C1 segment of cervical spinal cord (tissue), 14 donors: Measurements from ENCODE around the gene ZCCHC2.
A peak's percentile ranks its signal among the peaks of the same experiment; 100 is the strongest.

Experiments used
- DNase-seq, 14 donors: peaks; one replicate each; lab custom pipeline; 2025; lab: John Stamatoyannopoulos, UW

The ZCCHC2 gene

DNA sequence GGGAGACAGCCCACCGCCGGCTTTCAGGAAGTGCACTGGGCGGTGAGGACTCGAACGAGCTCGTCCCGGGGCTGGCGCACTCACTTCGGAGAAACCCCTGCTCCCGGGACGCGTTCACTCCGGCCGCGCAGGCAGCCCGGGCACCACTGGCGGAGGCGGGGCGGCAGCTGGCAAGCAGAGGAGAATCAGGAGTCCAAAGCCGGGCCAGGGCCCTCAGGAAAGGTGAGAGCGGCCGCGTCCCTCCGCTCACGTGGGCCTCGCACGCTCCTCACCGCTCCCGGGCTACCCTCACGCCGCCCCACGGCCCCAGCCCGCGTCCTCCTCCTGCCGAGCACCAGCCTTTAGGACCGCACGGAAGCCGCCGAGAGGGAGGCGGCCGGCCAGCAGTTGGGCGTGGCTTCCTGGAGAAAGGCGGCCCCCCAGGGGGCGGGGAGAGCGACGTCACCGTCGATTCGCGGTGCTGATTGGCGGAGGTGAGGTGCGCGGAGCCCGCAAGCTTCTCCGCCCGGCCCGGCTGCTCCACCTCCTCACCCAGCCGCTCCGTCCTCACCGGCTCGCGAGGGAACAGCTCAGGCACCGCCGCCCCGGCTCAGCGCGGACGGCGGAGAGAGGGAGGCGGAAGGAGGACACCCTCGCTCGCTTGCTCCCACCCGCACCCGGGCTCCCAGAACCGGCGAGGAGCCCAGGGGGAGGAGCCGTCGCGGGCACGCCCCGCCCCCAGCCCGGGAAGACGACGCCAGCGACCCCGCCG is at the start of gene ZCCHC2:
ZCCHC2 (plus strand) TSS at position 522 of the 751 bp plus-strand sequence. CDS start 400 bp downstream, outside the sequence.
- peak; percentile 88 to 99 (median 98) for DNase-seq

DNA sequence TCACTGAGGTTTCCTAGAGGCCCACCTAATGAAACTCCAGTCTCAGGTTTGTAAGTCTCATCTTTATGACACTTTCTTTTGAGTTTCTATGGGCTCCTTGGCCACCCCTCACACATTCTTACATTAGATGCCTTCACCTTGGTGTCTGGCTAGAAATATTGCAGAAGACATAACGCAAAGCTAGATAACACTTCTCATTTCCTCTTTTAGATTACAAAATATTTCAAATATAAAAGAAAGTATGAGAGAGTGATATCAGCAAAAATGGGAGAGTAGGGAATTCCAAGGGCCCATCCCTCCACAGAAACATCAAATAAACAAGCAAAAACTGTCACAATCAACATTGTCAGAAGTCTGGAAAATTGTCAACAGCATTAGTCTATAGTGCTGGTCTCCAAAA is 43.3 kb upstream of the ZCCHC2 start:
- DNase-seq = no peak

DNA sequence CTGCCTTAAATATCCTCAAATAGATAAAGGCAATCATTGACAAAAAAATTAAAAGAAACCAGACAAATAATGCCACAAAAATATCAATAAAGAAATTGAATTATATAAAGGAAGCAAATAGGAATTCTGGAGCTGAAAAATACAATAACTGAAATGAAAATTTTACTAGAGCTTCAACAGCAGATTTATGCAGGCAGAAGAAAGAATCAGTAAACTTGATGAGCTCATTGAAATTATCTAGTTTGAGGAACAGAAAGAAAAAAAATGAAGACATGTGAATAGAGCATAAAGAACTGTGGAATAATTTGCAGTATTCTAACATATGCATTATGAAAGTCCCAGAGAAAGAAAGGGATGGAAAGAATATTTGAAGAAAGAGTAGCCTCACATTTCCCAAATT is 41.9 kb upstream of the ZCCHC2 start:
- no peak for DNase-seq

DNA sequence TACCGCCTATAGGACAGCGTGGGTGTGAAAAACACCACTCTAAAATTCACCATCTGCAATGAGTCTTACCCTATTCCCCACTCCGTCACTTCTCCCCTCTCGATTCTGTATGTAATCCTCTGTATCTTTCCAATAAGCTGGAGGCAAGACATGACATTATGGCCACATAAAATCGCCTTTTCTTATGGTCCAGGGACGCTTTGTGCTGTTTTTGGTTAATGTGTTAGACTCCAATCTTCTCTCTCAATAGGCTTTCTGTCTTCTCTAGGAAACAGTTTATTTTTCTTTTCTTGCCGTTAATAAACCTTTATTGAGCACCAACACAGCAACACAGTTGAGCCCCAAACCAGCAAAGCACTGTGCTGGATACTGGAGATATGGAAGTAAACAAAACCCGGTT is 37.9 kb upstream of the ZCCHC2 start:
- DNase-seq = no peak

DNA sequence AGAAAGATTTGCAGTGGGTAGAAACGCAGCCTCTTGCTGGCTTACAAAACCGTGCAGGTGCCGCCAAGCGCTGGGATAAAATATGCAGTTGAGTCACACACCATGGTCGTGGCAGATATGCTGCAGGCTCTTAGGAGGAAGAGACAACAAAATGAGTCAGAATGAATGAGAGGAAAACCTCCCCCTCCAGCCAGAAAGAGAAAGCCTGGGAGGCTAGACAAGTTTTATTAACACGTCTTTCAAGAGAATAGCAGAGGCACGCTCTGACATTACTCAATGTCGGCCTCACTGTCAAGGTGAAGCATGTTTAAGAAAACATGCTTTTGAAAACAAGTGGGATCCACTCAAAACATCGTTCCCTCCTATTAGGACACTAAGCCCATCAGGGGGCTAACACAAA is 37.1 kb upstream of the ZCCHC2 start:
- no peak for DNase-seq

DNA sequence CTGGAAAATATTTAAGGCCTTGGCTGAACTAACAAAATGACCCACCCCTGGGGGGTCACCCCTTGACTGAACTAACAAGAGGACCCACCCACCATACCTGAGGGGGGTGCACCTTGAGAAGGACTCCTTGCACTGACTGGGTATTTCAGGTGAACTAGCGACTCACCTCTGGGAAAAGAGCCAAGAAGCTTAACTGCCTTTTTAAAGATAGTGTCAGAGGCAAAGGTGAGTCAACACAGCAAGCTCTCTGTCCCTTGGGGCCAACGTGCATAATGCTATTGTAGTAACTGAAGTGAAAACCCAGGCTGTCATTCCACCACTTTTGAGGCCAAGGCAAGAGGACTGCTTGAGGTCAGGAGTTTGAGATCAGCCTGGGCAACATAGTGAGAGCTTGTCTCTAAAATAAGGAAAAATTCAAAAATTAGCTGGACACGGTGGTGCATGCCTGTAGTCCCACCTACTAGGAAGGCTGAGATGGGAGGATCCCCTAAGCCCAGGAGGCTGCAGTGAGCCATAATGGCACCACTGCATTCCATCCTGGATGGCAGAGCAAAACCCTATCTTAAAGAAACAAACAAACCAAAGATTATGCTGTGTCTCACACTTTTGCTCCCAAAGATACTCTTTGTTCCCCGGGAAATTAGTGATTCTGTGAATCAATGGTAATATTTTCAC is 36.4 kb upstream of the ZCCHC2 start:
- DNase-seq = no peak

DNA sequence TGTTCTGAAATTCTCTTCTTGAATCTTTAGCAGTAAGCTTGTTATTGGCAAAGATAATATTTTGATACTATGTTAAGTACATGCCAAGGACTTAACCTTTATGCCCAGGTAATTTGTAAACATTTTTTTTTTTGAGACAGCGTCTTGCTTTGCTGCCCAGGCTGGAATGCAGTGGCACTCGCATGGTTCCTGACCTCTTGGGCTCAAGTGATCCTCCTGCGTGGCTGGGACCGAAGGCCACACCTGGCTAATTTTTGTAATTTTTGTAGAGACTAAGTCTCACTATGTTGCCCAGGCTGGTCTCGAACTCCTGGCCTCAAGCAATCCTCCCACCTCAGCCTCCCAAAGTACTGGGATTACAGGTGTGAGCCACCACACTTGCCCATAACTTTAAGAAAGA is 35.7 kb upstream of the ZCCHC2 start:
- no peak for DNase-seq

DNA sequence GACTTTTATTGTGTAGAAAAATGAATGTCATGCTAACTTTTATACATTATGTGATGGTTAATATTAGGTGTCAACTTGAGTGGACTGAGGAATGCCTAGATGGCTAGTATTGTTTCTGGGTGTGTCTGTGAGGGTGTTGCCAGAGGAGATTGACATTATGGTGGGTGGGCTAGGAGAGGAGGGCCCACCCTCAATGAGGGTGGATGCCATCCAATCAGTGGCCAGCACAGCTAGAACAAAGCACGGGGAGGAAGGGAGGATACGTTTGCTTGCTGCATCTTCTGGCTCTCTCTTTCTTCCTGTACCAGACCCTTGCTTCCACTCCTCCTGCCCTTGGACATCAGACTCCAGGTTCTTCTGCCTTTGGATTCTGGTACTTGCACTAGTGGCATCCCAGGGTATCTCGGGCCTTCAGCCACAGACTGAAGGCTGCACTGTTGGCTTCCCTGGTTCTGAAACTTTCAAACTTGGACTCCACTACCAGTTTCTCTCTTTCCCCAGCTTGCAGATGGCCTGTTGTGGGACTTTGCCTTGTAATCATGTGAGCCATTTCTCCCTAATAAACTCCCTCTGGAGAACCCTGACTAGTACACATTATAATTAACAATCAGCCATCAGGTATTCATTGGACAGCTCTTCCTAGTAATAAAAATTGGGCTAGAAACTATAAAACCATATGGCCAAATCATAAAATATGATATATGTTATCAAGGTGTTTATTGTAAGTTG is 31.7 kb upstream of the ZCCHC2 start:
- no peak for DNase-seq

DNA sequence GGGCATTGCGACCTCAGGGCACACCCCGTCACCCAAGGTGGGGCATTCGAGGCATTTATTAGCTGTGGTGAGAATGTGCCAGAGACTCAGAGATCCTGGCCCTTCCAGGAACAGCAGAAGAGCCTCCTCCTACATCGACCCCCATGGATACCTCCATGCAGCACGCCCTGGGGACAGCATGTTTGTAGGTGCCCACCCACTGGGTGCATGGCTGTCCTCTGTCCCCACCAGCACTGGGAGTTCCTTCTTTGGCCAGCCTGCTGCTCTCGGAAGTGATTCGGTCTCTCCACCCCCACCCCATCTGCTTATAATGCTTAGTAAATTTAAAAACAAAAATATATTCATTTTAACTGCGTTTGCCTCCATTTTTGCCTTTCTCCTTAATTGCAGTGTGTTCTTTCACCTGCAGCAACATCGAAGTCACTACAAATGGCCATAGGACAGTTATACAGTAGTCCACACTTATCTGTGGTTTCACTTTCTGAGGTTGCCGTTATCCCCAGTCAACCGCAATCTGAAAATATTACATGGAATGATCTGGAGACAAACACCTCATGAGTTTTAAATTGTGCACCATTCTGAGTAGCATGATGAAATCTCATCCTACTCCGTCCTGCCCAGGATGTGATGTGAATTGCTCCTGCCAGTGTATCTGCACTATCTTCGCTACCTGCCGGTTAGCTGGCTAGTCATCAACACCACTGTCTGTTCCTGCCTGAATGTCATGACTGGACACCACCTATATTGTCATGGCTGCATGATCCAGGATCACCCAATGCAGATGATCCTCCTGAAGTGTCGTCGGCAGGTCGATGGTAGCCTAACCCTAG is 29.6 kb upstream of the ZCCHC2 start:
- no peak for DNase-seq

DNA sequence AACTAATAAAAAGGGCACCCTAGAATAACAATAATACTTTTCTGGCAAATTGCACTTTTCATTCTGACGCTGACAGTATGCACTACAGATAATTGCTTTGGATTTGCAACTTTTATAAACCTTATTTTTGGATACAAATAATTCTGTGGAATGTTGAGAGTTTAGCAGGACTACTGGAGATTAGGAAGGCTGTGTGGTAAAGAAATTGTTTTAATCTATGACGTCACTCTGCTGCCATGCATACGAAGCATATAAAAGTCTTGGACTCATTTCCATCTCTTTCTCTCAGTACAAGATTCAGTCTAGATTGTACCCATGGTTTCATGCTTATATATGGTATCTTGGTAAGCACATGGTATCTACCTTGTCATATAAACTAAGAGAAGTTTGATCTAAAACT is 28.1 kb upstream of the ZCCHC2 start:
- DNase-seq = no peak

DNA sequence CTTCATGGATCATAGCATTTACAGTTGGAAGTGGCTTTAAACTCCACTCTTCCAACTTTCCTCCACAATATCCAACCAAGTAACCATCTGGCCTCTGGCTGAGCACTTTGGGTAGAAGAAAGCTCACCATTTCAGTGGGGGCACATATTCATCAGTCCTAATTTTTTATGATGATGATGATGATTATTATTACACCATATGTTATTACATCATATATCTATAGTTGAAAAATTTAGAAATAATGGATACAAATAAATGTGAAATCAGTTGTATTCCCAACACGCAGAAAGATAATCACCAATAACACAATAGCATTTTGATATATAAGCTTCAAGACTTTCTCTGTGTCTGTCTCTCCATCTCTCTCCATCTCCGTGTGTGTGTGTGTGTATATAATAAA is 26.6 kb upstream of the ZCCHC2 start:
- DNase-seq = no peak

DNA sequence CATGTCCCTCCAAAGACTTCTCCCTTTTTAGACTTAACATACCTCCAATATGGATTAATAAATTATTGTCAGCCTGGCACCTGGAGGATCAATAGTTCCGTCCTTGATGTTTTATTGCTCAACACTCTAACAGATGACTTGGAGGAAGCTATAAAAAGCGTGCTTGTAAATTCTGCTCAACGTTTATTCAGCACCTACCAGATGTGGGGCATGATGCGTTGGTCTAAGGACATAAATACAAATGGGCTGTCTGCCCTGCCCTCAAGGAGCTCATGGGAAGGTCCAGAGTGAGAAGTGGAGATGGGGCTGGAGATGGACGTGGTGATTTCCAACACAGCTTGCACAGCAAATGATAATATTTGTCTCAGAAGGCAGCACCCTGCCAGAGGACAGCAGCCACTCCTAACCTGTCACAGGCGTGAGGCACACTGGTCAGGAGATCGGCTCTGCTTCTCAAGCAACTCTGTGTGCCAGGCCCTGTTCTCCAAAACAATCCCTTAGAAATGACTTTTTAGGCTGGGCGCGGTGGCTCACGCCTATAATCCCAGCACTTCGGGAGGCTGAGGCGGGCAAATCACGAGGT is 25.5 kb upstream of the ZCCHC2 start:
- DNase-seq = no peak

DNA sequence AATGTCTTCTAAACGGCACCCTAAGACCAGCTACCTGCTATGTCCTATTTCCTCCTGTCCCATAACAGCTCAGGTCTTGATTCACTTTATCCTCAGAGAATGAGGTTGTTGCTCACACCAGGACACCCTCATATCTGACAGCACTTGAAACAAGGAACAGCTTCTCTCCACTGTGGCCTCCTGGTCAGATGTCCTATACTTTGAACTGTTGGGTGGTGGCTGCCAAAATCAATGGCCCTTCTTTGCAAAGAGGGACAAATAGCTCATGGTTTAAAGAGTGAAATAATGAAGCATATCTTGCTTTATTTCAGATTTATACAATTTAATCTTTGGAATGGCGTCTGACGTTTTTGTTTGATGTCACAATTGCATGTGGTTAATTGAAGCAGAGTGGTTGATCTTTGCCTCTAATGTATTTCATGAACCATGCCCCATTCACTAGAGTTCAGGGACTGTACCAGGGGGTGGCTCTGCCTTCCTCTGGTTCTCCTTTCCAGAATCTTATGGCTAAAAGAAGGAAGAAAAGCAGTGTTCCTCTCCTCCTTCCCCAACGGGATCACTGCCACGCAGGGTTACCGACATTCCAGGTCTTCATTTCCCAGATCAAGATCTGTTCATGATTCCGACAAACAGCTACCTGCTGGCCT is 24.1 kb upstream of the ZCCHC2 start:
- DNase-seq = no peak

DNA sequence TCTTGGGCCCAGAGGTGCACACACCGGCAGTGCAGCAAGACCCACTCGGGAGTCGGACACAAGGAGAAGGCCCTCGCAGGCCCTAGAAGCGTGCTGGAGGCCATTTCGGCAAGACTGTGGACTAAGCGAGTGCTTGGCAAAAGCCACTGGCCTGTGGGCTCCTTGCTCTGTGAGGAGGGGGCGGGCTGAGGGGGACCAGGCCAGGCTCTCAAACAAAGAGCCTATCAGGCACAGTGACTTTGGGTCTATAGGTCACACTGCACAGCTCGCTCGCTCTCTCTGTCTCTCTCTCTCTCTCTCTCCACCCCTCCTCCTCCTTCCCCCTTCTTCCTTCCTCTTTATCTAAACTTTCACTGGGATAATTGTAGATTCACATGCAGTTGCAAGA is 23.6 kb upstream of the ZCCHC2 start:
- no peak for DNase-seq

DNA sequence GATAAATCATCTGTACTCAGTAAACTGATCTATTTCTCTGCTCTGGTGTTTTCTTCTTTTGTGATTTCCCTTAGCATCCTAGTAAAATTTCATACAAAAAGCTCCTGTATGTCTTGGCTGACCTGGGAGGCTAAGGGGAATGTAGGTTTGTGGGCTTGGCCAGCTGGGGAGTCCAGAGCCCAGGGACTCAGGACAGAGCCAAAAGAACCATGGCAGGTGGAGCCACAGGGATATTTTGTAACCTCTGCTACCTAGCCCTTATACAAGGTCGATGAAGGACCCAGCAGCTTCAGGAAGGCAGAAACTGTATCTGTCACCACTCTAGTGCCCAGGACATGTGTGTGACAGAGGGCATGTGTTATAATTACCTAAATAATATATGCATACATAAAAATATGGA is 22.7 kb upstream of the ZCCHC2 start:
- no peak for DNase-seq

DNA sequence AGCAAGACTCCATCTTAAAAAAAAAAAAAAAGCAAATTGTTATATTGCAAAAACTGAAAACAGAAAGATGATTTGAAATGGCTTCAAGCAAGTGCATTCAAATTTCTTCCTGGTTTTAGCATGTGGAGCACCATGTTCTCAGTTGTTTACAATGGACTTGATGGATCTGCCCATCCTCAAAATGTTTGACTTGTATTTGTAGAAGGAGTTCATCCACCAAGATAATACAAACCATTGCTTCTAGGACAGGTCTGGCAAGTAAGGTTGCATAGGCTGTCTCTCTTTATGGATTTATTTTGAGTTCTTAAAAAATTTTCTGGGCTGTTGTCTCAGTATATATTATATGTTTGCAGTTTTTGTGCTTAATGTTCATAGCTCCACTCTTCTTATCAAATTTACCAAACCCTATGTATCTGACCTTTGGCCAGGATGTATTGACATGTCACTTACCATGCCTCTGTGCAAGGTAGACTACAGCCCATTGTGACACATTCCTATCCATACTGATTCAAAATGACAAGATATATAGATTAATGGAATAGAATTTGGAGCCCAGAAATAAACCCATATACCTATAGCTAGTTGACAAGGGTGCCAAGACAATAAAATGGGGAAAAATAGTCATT is 21.7 kb upstream of the ZCCHC2 start:
- DNase-seq = no peak

DNA sequence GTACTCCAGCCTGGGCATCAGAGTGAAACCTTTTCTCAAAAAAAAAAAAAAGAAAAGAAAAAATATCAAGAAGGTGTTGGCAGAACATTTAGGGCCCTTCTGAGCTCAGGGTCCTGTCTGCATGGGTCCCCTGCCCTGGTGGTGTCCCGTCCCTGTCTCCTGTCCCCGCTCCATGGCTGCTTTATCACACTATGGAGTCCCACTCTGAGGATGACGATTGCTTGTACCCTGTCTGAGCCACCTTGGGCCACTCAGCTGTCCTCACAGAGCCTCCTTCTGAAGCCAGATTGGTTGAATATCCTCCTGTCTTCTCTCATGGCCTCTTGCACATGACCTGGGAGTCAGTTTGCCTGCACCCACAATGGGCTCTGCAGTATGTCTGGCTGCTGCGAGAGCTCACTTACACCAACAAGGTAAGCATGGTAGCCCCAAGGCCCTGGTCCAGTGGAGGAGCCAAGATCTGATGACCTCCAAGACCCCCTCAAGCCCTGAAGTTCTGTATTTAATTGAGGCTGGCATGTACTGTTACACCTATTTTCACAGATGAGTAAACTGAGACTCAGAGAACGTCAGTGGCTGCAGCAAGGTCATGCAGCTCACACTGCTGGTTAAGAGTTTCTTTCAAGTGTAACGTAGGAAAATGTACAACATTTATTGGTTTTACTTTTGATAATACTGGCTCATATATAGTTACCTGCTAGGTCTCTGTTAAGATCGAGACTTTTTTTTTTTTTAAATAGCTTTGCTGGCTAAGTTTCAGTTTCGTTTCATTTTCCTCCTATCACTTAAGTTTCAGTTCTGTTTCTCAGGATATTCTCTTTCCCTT is 16.9 kb upstream of the ZCCHC2 start:
- DNase-seq = no peak

DNA sequence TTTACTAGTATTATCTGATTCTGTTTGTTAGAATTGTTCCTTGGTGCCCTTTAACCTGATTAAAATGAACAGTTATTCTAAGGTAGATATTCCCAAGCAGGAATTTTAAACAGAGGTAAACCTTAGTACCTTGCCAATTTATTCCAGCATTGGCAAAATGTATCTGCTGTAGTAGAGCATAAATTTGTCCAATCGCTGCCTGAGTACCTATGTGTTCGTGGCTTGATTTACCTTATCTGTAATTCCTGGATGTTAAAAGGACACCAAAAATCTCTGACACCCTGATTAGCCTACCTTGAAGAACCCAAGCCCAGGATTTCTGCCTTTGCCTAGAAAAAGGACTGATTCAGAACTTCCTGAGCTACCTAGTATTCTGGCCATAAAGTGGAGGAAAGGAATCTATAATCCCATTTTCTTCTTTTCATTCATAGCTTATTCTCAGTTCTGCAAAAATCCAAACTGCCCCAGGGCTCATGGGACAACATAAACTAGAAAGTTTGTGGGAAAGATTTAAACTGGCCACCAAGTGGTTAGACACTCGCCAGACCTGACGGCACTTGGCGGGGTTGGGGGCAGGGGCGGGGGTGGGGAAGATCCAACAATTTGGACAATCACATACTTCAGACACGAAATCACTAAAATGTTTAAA is 16.2 kb upstream of the ZCCHC2 start:
- no peak for DNase-seq

DNA sequence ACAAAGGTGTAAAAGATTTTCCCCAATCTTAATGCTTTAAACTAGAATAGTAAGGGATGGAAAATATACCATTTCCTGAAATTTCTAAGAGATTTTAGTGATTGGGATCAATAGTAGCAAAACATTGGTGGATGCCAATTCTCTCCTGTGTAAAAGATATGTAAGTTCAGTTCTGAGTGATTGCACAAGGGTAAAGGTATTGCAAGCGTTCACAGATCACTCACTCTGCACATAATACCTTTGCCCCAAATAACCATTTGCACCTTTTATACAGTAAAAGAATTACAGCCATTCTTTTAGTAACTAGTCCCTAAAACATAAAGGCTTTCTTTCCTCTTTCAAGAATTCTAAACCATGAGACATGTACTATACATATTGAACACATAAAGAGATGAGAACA is 13.0 kb upstream of the ZCCHC2 start:
- DNase-seq = no peak
